Activated T-cell treated with anti-CD3 and anti-CD28 coated beads, Interleukin-2, amount 50 U/mL, for 24 hours (primary cell): ENCODE data around the gene RSPH10B2.
"Not testable (repeated sequence)": the region's sequence is repeated elsewhere in the genome, so short reads cannot be mapped to it uniquely, and the experiment has no call there.

Source experiments
- DNase-seq: peaks from one replicate; pipeline ENCODE4 v3.0.0-alpha.2; 2020
- H3K27ac Mint-ChIP-seq: 2 replicates; pipeline ENCODE4 v1.8.0; 2020; ENCODE audit warnings: mild to moderate bottlenecking, mixed read lengths
- H3K27me3 Mint-ChIP-seq: 2 replicates; pipeline ENCODE4 v1.8.0; 2020; ENCODE audit warnings: mixed read lengths
- H3K36me3 Mint-ChIP-seq: 2 replicates; pipeline ENCODE4 v1.8.0; 2020; ENCODE audit warnings: low read depth, mixed read lengths
- H3K4me1 Mint-ChIP-seq: 2 replicates; pipeline ENCODE4 v1.8.0; 2020; ENCODE audit warnings: low read depth, mixed read lengths
- H3K4me3 Mint-ChIP-seq: 2 replicates; pipeline ENCODE4 v1.8.0; 2020; ENCODE audit warnings: mild to moderate bottlenecking, moderate library complexity, mixed read lengths
- H3K9me3 Mint-ChIP-seq: 2 replicates; pipeline ENCODE4 v1.8.0; 2020; ENCODE audit warnings: mixed read lengths

RSPH10B2 gene

DNA sequence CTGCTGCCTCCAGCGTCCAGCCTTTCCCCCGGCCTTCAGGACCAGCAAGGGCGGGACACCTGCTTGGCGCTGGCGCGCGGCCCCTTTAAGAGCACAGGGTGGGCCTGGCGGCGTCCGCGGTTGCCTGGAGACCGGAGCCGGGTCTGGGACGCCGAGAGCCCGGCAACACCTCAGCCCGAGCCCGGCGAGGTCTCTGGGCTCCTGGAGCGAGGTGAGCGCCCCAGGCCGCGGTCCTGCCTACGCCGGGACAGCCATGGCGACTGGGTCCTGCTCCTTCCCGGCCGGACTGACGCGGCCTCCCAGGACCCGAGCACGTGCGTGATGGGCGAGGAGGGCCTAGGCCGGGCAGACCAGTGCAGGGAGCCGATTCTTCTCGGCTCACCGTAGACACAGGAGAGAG lies at the start of gene RSPH10B2:
RSPH10B2 (plus strand) TSS at position 140 of the 400 bp plus-strand sequence. CDS start 3,575 bp downstream, outside the sequence.
- not testable (repeated sequence) for H3K36me3 Mint-ChIP-seq, H3K4me1 Mint-ChIP-seq, H3K27me3 Mint-ChIP-seq, H3K4me3 Mint-ChIP-seq, H3K27ac Mint-ChIP-seq, H3K9me3 Mint-ChIP-seq
- peak; percentile 33 for DNase-seq

DNA sequence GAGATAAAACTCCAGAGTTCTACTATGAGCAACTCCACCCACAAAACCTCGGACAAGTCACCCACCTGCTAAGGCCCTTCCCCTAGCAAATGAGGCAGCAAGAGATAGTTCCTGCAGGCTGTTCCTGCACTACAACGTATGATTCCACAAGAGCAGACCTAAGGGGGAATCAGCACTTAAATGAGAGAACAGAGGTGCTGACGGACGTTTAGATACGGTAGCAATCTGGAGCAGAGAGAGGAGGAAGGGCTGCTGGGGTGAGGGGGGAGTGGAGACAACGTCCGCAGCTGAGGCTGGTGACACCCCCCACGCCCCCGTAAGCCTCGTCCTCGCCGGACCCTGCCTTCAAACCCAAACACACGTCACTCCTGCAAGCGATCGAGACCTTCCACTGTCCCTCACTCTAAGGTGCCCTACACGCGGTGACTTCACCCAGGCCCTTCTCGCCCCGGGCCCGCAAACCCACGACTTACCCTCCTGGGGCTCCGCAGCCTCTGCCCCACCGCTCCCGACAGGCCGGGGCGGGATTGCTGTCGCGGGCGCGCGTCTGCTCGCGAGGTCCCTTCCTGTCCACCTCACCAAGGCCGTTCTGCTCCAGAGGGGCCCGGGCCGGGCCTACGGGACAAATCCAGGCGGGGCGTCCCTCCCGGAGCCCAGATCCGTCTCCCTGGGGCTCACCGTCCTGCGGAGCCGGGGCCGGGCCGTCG lies 47.8 kb upstream of the RSPH10B2 start:
- DNase-seq: no peak
- H3K27me3 Mint-ChIP-seq: peaks cover under 1% of the 10 kb centered on the region
- H3K4me3 Mint-ChIP-seq: peak overlapping the region; percentile 89
- H3K27ac Mint-ChIP-seq: peak overlapping the region; percentile 93
- H3K36me3 Mint-ChIP-seq: peaks cover 41% of the 10 kb centered on the region
- H3K4me1 Mint-ChIP-seq: peaks cover 44% of the 10 kb centered on the region
- peaks cover 33% of the 10 kb centered on the region for H3K9me3 Mint-ChIP-seq

GRCh38 chr7:6706666-6707407 lies 47.1 kb upstream of the RSPH10B2 start, which contains the start of gene ZNF12:
Gene ZNF12, minus strand, starts transcription at chr7:6706947. Its CDS starts 1,774 bp downstream, at chr7:6705173.
- peak within 1 kb of the TSS; percentile 89 for H3K4me3 Mint-ChIP-seq
- peaks cover 27% of the 10 kb centered on the region for H3K9me3 Mint-ChIP-seq
- peak within 1 kb of the TSS; percentile 93 for H3K27ac Mint-ChIP-seq
- H3K4me1 Mint-ChIP-seq: peaks cover 40% of the 10 kb centered on the region
- peaks cover 3% of the 10 kb centered on the region for H3K27me3 Mint-ChIP-seq
- peak; percentile 97 for DNase-seq
- peaks cover 41% of the 10 kb centered on the region for H3K36me3 Mint-ChIP-seq

DNA sequence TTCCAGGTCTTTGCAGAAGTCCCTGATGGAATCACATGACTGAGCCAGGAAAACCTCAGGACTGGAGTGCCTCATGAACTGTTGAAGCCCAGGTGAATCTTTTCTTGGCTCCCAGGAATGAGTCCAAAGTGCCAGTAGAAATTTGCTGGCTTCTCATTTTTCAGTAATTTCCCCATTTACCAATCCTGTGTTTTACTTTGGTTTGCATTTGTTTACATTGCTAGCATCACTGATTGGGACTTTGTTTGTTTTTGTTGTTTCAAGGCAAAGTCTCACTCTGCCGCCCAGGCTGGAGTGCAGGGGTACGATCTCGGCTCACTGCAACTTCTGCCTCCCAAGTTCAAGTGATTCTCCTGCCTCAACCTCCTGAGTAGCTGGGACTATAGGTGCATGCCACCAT lies 45.6 kb upstream of the RSPH10B2 start:
- Mint-ChIP-seq H3K27me3 (peaks cover 3% of the 10 kb centered on the region), H3K4me1 (peaks cover 29% of the 10 kb centered on the region), H3K9me3 (peaks cover 17% of the 10 kb centered on the region), H3K36me3 (peaks cover 35% of the 10 kb centered on the region), H3K27ac (no peak overlapping the region), H3K4me3 (no peak overlapping the region)
- DNase-seq: no peak

- DNase-seq: peak; percentile 37
- H3K9me3 Mint-ChIP-seq: peaks cover 10% of the 10 kb centered on the region
These were observed 44.1 kb upstream of the RSPH10B2 start for GRCh38 chr7:6709808-6710207.

GRCh38 chr7:6714360-6714759 lies 39.5 kb upstream of the RSPH10B2 start:
- Mint-ChIP-seq H3K4me3 (no peak overlapping the region), H3K36me3 (no peaks in the 10 kb centered on the region), H3K9me3 (no peaks in the 10 kb centered on the region), H3K27me3 (peaks cover 33% of the 10 kb centered on the region), H3K27ac (no peak overlapping the region), H3K4me1 (peaks cover 1% of the 10 kb centered on the region)
- no peak for DNase-seq

More at GRCh38 chr7:6709808-6710207, 44.1 kb upstream of the RSPH10B2 start:
- Mint-ChIP-seq H3K27ac (no peak overlapping the region), H3K27me3 (peaks cover 3% of the 10 kb centered on the region), H3K4me3 (no peak overlapping the region), H3K36me3 (peaks cover 20% of the 10 kb centered on the region), H3K4me1 (peaks cover 20% of the 10 kb centered on the region)

GRCh38 chr7:6715898-6716297 lies 38.0 kb upstream of the RSPH10B2 start:
- H3K4me3 Mint-ChIP-seq, H3K27ac Mint-ChIP-seq, H3K4me1 Mint-ChIP-seq, H3K36me3 Mint-ChIP-seq, H3K9me3 Mint-ChIP-seq, DNase-seq: not testable (repeated sequence)
- peaks cover 33% of the 10 kb centered on the region for H3K27me3 Mint-ChIP-seq

GRCh38 chr7:6718124-6718523 lies 35.8 kb upstream of the RSPH10B2 start:
- no peak overlapping the region for H3K4me3 Mint-ChIP-seq
- H3K9me3 Mint-ChIP-seq: no peaks in the 10 kb centered on the region
- H3K27me3 Mint-ChIP-seq: peaks cover 39% of the 10 kb centered on the region
- no peaks in the 10 kb centered on the region for H3K36me3 Mint-ChIP-seq
- DNase-seq: no peak
- no peak overlapping the region for H3K27ac Mint-ChIP-seq
- H3K4me1 Mint-ChIP-seq: peaks cover 1% of the 10 kb centered on the region

DNA sequence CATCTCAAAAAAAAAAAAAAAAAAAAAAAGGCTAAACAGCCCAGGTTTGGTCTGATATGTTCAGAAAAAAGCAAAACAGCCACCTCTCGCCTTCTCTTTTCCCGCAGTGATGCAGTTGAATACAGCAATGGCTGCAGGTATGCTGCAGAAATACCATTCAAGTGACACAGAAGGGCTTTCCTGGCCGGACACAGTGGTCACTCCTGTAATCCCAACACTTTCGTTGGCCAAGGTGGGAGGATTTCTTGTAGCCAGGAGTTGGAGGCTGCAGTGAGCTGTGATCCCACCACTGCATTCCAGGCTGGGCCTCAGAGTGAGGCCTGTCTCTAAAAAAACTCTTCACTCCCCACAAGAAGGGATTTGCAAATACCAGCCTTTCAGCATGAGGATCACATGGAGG lies 29.6 kb upstream of the RSPH10B2 start:
- not testable (repeated sequence) for H3K9me3 Mint-ChIP-seq, DNase-seq, H3K27me3 Mint-ChIP-seq, H3K36me3 Mint-ChIP-seq, H3K4me3 Mint-ChIP-seq, H3K4me1 Mint-ChIP-seq, H3K27ac Mint-ChIP-seq

DNA sequence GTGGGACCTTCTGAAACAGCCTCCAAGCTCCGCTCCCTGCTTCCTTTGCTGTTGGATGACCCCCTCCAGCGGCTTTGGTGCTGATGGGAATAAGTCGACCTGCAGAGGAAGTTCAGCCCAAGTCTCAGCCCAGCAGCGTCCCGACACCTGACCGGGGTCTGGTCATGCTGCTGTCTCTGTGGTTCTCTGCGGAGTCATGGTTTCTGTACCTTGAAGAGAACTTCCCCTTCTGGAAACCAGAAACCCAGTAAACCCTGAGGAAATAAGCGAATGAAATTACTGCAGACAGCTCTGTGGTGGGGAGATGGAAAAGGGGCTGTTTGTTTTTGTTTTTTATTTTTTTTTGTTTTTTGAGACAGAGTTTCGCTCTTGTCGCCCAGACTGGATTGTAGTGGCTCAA lies 28.9 kb upstream of the RSPH10B2 start:
- peaks cover 7% of the 10 kb centered on the region for H3K36me3 Mint-ChIP-seq
- no peak overlapping the region for H3K27ac Mint-ChIP-seq
- H3K9me3 Mint-ChIP-seq: peaks cover 4% of the 10 kb centered on the region
- H3K4me3 Mint-ChIP-seq: no peak overlapping the region
- H3K4me1 Mint-ChIP-seq: peaks cover 5% of the 10 kb centered on the region
- no peak for DNase-seq
- H3K27me3 Mint-ChIP-seq: peaks cover 9% of the 10 kb centered on the region

DNA sequence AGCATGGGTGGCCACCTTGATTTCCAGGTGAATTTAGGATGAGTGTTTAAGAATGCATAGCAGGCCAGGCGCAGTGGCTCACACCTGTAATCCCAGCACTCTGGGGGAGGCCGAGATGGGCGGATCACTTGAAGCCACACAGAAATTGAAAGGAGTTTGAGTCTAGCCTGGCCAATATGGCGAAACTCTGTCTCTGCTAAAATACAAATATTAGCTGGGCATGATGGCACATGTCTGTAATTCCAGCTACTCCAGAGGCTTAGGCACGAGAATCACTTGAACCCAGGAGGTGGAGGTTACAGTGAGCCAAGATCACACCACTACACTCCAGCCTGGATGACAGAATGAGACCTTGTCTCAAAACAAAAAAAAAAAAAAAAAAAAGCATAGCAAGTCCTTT lies 27.6 kb upstream of the RSPH10B2 start:
- H3K27me3 Mint-ChIP-seq, DNase-seq, H3K4me3 Mint-ChIP-seq, H3K9me3 Mint-ChIP-seq, H3K27ac Mint-ChIP-seq: not testable (repeated sequence)
- Mint-ChIP-seq H3K4me1 (peaks cover 12% of the 10 kb centered on the region), H3K36me3 (peaks cover 20% of the 10 kb centered on the region)

GRCh38 chr7:6727663-6728062 lies 26.2 kb upstream of the RSPH10B2 start:
- Mint-ChIP-seq H3K4me3 (no peak overlapping the region), H3K9me3 (peaks cover 4% of the 10 kb centered on the region), H3K4me1 (peaks cover 21% of the 10 kb centered on the region), H3K36me3 (peaks cover 33% of the 10 kb centered on the region), H3K27ac (no peak overlapping the region), H3K27me3 (no peaks in the 10 kb centered on the region)
- no peak for DNase-seq

DNA sequence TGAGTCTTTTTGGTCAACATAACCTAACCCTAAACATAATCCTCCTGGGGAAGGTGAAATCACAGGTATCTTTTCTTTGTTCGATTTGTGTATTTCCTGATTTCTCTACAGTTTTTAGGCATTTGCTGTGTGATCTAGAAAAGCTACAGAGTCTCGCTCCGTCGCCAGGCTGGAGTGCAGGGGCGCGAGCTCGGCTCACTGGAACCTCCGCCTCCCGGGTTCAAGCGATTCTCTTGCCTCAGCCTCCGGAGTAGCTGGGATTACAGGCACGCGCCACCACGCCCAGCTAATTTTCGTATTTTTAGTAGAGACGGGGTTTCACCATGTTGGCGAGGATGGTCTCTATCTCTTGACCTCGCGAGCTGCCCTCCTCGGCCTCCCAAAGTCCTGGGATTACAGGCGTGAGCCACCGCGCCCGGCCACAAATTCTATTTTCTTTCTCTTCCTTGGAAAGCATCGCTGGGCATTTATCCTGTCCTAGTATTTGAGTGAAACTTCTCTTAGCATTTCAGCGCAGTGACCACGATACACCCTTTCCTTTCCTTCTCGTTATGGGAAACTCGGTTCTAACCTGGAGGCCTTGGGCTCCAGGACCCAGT lies 24.9 kb upstream of the RSPH10B2 start:
- DNase-seq, H3K9me3 Mint-ChIP-seq, H3K27me3 Mint-ChIP-seq: not testable (repeated sequence)
- H3K27ac Mint-ChIP-seq: peak overlapping the region; percentile 91
- H3K4me3 Mint-ChIP-seq: peak overlapping the region; percentile 94
- peaks cover 44% of the 10 kb centered on the region for H3K36me3 Mint-ChIP-seq
- peaks cover 30% of the 10 kb centered on the region for H3K4me1 Mint-ChIP-seq

DNA sequence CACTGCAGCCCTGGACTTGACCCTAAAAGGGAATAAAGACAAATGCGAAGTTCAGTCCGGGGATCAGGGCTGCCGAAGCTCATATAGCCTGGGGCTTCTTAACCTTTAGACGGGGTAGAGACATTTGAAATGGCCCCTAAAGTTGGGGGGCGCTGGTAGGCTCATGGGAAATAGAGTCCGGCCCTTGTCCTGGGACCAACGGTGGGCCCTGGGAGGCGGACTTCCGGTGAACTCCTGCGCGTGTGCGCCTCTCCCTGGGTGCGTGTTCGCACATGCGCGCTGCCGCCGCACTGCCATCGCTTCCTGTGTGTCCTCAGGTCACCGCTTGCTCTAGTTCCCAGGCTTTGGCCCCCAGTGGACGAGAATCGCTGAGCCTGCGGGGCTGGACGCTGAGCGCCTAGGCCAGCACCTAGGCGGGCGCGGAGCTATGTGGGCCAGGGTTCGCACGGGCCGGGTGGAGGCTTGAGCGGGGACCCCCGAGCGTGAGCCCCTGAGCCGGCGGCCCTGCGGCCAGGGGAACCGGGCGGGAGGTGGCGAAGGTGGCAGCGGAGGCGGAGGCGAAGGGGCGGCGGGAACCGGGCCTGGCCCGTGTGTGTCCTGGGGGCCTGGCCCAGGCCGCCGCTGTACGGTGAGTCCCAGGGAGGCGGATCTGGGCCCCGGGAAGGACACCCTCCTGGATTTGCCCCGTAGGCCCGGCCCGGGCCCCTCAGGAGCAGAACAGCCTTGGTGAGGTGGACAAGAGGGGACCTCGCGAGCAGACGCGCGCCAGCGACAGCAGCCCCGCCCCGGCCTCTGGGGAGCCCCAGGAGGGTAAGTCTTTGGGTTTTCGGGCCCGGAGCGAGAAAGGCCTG lies 24.2 kb upstream of the RSPH10B2 start:
- DNase-seq: peak; percentile 88
- Mint-ChIP-seq H3K9me3 (peaks cover 4% of the 10 kb centered on the region), H3K36me3 (peaks cover 52% of the 10 kb centered on the region), H3K4me1 (peaks cover 30% of the 10 kb centered on the region), H3K27ac (peak overlapping the region; percentile 91), H3K4me3 (peak overlapping the region; percentile 94), H3K27me3 (no peaks in the 10 kb centered on the region)
